GM13977 (cell line): ENCODE results near the gene PCDH9.

ENCODE experiments used
- DNase-seq: peaks from one replicate; pipeline ENCODE4 v3.0.0; 2012; ENCODE audit warnings: low spot score
- CTCF ChIP-seq: IDR thresholded peaks from 2 replicates; pipeline ENCODE4 v1.5.1; 2012; ENCODE audit warnings: mild to moderate bottlenecking, control low read depth; ENCODE audit not compliant: insufficient read depth; ENCODE audit errors: extremely low read depth, missing control alignments
- in situ Hi-C: fragments of 300-500 bp; cut with MboI; formaldehyde crosslinking; loops from one replicate; pipeline ENCODE4 v1.12.0; 2022; ENCODE audit warnings: low sequenced_read_pairs, low pct_unique_long_range_greater_than_20kb, mixed read lengths, inconsistent platforms; ENCODE audit not compliant: unreplicated experiment

PCDH9 gene

GRCh38 chr13:67131393-67131792 is 98.7 kb downstream of the PCDH9 start:
- no peak for DNase-seq
- TF ChIP-seq CTCF, result no peak
- in situ Hi-C loops, result no loop called here

- no peak for TF ChIP-seq CTCF
- no peak for DNase-seq
- in situ Hi-C loops, result no loop called here
These were observed 99.7 kb downstream of the PCDH9 start for GRCh38 chr13:67130444-67130843.

- DNase-seq, result no peak
- no peak for TF ChIP-seq CTCF
- in situ Hi-C loops, result no loop called here
These were observed 102.0 kb downstream of the PCDH9 start for GRCh38 chr13:67128136-67128535.

GRCh38 chr13:67125681-67126080 is 104.5 kb downstream of the PCDH9 start:
- in situ Hi-C loops, result no loop called here
- no peak for DNase-seq
- no peak for TF ChIP-seq CTCF

- in situ Hi-C loops, result no loop called here
- no peak for TF ChIP-seq CTCF
- DNase-seq, result no peak
These were observed 107.0 kb downstream of the PCDH9 start for GRCh38 chr13:67123165-67123564.

GRCh38 chr13:67122251-67122650 is 107.9 kb downstream of the PCDH9 start:
- TF ChIP-seq CTCF, result no peak
- in situ Hi-C loops, result no loop called here
- no peak for DNase-seq
